ENCODE results near the gene DNAJC3.

DNA sequence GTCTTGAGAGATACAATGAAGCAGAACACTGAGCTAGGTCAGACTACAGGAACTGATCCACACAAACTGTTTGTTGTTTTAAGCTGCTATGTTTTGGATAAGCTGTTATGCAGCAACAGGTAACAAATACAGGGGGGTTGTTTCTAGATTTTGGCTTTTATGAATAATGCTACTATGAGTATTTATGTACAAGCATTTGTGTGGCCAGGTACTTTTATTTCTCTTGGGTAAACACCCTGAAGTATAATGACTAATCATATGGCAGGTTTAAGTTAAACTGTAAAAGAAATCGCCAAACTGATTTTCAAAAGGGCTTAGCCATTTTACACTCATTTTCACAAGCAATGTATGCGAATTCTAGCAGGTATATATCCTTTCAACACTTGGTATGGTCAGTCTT, 166.0 kb downstream of the DNAJC3 start:
- TF ChIP-seq, protein P1, sequence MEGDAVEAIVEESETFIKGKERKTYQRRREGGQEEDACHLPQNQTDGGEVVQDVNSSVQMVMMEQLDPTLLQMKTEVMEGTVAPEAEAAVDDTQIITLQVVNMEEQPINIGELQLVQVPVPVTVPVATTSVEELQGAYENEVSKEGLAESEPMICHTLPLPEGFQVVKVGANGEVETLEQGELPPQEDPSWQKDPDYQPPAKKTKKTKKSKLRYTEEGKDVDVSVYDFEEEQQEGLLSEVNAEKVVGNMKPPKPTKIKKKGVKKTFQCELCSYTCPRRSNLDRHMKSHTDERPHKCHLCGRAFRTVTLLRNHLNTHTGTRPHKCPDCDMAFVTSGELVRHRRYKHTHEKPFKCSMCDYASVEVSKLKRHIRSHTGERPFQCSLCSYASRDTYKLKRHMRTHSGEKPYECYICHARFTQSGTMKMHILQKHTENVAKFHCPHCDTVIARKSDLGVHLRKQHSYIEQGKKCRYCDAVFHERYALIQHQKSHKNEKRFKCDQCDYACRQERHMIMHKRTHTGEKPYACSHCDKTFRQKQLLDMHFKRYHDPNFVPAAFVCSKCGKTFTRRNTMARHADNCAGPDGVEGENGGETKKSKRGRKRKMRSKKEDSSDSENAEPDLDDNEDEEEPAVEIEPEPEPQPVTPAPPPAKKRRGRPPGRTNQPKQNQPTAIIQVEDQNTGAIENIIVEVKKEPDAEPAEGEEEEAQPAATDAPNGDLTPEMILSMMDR (IDR thresholded peaks at IDR 0.05): no peak
- TF ChIP-seq ZFX (IDR thresholded peaks at IDR 0.05; ENCODE audit: borderline replicate concordance): no peak
